DMS114 treated with DMSO at 0.1 percent for 48 hours (cell line): ENCODE results near the gene ATF2.
A peak's percentile ranks its signal among the peaks of the same experiment; 100 is the strongest.
"Not testable (repeated sequence)": the region's sequence is repeated elsewhere in the genome, so short reads cannot be mapped to it uniquely, and the experiment has no call there.

Experiments used
- DNase-seq: peaks from one replicate; lab custom pipeline; 2025; ENCODE audit not compliant: unreplicated experiment; lab: John Stamatoyannopoulos, UW

Gene ATF2

DNA sequence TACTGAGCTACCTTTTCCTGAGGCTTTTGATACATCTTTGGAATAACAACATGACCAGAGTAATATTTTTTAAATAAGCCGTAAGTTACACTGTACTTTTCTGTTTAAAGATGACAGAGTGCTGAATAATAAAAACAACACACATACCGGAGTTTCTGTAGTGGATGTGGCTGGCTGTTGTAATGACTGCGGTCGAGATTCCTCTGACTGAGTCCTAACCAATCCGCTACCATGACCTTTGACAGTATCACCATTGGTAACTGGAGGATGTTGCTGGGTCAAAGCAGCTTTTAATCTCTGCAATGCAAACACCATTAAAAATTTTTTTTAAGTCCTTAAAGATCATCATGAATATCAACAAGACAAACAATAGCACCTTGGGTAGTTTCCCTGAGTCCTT lies 70.7 kb downstream of the ATF2 start:
- no peak for DNase-seq

GRCh38 chr2:175084117-175084516 lies 83.9 kb downstream of the ATF2 start:
- DNase-seq: not testable (repeated sequence)

DNA sequence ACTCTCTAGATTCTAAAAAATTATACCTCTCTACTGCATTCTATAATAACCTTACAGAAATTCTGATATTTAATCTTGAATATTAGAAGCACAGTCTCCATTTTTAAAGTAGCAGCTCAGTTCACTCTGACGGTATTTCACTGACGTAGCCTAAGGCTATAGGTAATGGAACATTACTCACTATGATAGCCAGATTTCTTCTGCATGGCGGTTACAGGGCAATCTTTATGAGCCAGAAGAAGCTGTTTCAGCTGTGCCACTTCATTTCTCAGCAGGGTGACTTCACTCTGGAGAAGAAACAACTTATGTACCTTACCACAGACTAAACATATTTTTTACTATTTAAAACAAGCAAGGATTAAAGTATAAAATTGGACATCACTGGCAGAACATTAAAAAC lies 87.5 kb downstream of the ATF2 start:
- DNase-seq: no peak

DNA sequence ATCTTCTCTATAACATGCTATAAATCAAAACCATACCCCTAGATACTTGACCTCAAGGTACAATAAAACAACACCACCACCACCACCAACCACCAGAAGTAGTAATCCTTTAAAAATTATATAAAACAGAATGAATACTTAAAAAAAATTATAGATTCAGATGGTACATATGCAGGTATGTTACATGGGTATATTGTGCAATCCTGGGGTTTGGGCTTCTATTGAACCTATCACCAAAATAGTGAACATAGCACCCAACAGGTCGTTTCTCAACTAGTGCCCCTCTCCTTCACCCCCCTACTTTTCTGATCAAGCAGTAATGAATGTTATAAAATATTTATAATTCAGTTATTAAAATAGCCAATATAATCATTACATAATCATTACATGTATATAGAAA lies 91.7 kb downstream of the ATF2 start:
- DNase-seq: no peak

DNA sequence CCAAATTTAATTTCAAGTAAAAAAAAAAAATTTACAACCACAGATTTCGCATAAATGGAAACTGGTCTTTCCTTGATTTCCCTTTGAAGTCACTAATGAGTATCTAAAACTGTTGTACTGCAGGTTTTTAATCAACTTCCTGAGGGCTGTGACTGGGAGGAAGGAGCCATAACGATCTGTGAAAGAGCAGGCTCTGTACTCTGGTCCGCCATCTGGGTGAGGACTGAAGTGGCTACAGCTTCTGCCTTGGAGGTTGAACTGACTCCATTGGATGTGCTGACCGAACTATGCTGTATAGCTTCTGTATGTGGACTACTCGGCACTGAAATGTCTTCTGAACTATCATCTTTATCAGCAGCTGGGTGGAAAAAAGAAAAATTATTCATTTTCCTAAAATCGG lies 93.5 kb downstream of the ATF2 start:
- DNase-seq: no peak

DNA sequence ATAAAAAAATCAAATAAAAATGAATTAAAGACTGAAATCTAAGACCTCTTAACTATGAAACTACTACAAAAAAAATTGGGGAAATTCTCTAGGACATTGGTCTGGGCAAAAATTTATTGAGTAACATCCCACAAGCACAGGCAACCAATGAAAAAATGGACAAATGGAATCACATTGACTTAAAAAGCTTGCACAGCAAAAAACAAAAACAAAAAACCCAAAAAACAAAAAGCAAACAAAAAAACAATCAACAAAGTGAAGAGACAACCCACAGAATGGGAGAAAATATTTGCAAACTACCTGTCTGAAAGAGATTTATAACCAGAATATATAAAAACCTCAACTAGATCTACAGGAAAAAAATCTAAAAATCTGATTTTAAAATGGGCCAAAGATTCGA lies 99.5 kb downstream of the ATF2 start:
- no peak for DNase-seq

GRCh38 chr2:175066411-175066810 lies 101.6 kb downstream of the ATF2 start:
- no peak for DNase-seq

DNA sequence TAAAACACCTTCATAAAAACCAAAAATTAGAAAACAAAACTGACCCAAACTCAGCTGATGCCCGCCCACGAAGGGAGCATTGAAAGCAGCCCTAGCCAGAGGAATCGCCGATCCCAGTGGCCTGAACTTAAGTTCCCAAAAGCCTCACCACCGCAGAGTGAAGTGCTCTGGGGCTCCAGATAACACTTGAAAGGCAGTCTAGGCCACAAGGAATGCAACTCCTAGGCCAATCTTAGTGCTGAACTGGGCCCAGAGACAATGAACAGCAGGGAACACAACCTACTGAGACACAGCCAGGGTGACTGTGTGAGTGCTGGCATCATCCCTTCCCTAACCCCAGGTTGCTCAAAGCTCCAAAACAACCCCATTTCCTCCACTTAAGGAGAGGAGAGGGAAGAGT lies 103.2 kb downstream of the ATF2 start:
- no peak for DNase-seq

DNA sequence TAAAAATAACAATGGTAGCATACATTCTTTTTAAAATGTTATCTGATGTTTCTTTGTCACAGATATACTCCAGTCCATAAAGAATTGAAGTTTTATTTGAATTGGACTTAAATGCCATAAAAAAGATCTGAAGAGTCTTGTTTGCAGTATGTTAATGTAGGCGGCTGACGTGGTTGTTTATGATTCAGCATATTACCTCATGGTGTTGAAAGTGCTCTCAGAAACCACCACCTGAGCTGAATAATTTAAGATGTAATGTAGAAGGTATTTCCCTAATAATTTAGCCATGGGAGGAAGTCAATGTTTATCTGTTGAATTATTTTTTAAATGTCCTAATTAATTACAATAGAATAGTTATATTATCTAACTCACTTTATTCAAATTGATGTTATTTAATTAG lies 104.3 kb downstream of the ATF2 start:
- DNase-seq: no peak

- DNase-seq: no peak
Measured at GRCh38 chr2:175062787-175063585, 105.0 kb downstream of the ATF2 start.

DNA sequence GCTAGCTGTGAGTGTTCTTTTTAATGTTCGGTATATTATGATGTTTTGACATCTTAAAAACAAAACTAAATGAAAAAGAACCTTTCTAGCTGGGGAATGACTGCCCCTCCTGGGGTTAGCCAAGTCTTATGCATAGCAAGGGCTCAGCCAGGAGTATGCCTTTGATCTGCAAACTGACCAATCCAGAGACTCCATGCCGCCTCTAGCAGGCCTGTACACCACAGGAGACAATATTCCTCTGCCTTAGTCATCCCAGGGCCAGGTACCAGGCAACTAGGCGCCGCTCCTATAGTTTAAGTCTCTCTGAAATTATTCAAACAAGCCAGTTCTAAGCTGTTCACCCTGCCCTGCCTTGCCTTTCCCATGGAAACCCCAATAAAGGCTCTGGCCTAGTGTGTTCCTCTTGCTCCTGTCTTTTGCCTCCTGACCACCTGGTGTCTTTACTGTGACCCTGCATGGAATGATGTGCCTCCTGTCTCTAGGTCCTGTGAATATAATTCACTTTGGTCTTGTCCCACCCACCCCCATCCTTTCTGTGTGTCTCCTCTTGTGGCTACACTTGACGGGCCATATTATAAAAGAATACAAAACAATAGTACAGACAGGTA lies 110.8 kb downstream of the ATF2 start:
- no peak for DNase-seq

DNA sequence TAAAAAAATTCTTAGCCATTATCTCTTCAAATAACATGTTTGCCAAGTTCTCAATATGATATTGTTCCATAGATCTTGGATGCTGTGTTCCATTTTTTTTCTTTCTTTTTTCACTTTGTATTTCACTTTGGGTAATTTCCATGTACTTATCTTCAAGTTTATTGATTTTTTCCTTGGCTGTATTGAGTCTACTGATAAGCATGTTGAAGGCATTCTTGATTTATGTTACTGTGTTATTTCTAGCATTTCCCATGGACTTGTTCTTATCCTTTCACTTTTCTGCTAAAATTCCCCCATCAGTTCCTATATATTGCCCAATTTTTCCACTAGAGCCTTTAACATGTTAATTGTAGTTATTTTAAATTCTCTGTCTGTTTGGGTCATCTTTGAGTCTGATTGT lies 112.0 kb downstream of the ATF2 start:
- no peak for DNase-seq

DNA sequence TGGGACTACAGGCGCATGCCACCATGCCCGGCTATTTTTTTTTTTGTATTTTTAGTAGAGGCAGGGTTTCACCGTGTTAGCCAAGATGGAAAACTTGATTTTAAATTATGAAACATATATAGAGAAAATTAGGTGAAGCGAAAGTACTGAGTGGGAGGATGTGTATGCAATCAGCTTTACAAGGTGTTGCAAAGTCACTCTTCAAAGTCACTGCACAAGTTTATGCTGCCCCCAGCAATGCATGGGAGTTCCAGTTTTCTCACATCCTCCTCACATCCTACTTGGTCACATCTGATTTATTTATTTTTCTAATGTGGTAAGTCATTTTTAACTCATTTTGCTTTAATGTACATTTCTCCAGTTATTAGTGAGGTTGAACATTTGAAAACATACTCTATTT lies 113.7 kb downstream of the ATF2 start:
- no peak for DNase-seq

DNA sequence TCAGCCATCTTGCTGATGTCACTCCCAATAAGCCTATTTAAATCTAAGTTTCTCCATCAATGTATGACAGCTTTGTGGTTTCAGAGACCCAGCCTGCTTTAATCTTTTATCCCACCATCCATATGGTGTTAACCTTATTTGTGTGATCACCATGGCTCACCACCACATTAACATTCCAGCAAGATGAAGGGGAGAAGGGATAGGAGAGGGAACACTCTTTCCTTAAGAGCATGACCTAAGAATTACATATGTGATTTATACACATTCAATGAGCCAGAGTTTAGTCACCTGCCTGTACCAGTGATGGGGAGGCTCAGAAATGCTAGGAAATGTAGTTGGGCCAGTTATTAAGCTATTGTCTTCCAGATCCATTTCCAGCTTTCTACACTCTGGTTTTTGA lies 118.3 kb downstream of the ATF2 start:
- DNase-seq: no peak

- DNase-seq: no peak
Measured at GRCh38 chr2:175048275-175048674, 119.7 kb downstream of the ATF2 start.

GRCh38 chr2:175039490-175039889 lies 128.5 kb downstream of the ATF2 start:
- no peak for DNase-seq

- DNase-seq: no peak
Measured at GRCh38 chr2:175039031-175039430, 129.0 kb downstream of the ATF2 start.

GRCh38 chr2:175037941-175038340 lies 130.1 kb downstream of the ATF2 start:
- no peak for DNase-seq

DNA sequence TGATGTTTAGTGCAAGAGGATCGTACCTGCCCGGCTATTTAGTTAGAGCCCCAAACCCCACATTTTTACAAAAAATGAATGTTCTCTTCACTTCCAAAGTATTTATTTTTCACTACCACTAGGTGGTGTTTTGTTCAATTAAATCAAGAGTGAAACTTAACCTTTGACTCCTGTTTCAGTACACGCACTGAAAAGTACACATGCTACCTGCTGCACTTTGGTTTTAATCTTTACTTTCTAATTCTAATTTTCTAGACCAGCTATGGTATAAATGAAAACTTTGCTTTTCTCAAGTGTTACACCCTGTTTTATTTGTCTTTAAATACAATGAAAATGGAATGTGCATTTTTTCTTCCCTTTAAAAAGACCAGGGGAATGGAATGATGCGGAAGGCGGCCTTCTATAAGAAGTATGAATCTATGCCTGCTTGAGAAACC lies 131.4 kb downstream of the ATF2 start:
- no peak for DNase-seq

DNA sequence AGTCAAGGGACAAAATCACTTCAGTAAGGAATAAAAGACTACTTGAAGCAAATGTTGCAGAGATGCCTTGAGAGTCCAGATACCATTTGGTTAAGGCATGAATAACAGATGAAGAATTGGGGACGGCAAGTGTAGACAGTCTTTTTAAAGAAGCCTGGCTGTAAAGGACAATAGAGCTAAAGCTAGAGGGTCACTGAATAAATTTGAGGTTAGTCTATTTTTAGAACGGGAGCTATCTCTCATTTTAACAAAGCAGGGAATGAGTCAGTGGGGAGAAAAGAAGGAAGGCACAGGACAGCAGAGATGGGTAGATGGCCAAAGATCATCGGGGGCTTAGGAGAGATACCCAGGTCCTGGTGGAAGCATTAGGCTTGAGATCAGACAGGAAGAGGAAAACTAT lies 132.2 kb downstream of the ATF2 start:
- no peak for DNase-seq

DNA sequence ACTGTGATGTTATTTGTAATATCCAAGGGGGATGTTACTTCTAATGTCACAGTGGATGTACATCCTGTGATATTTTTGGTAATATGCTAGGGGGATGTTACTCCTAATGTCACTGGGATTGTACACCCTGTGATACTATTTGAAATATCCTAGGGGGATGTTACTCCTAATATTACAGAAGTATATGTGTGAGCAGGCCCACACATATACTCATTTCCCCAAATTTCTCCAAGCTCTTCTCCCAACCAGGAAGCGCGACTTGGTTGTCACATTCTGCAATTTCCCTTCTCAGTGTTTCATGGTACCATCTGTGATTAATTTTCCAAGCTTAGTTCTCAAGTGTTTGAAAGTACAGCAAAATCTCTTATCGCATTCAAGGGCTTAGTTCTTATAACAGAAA lies 133.3 kb downstream of the ATF2 start:
- DNase-seq: no peak

GRCh38 chr2:175030380-175031271 lies 137.4 kb downstream of the ATF2 start:
- DNase-seq: peak; percentile 39
